ENCODE measurements around the gene ETF1. TPM values are rescaled to one million over a fixed set of nuclear protein-coding genes. Genes with fewer than 3 reads are reported as not detected.

ETF1 gene
- total RNA-seq, 4 donors from 2014 or later, result 71.2 to 99.9 (median 87.7) TPM

- WGBS, result 89% methylated on average over 16 of the region's 16 CpGs
- Histone ChIP-seq H3K27ac (no peak overlapping the region), H3K36me3 (peaks cover 100% of the 10 kb centered on the region), H3K9me3 (no peaks in the 10 kb centered on the region), H3K4me1 (peaks cover 8% of the 10 kb centered on the region), H3K27me3 (no peaks in the 10 kb centered on the region), H3K4me3 (no peak overlapping the region)
- no peak for DNase-seq (ENCODE audit: low spot score in 2 of 2)
- TF ChIP-seq POLR2A (IDR thresholded peaks at IDR 0.05) (no peak), POLR2AphosphoS5 (IDR thresholded peaks at IDR 0.05) (no peak), EP300 (IDR thresholded peaks at IDR 0.05) (no peak), CTCF (IDR thresholded peaks at IDR 0.05) (no peak)
Observed at GRCh38 chr5:138568061-138568824, 25.2 kb upstream of the ETF1 start.

- no peaks in the 10 kb centered on the region for H3K9me3 ChIP-seq
- 85% methylated on average over 3 of the region's 3 CpGs for WGBS
- no peaks in the 10 kb centered on the region for H3K27me3 ChIP-seq
- no peak for DNase-seq (ENCODE audit: low spot score in 2 of 2)
- H3K36me3 ChIP-seq, result peaks cover 100% of the 10 kb centered on the region
- no peaks in the 10 kb centered on the region for H3K4me1 ChIP-seq
- H3K27ac ChIP-seq, result no peak overlapping the region
- TF ChIP-seq EP300 (IDR thresholded peaks at IDR 0.05), result no peak
- no peak for TF ChIP-seq CTCF (IDR thresholded peaks at IDR 0.05)
- no peak for TF ChIP-seq POLR2AphosphoS5 (IDR thresholded peaks at IDR 0.05)
- no peak for TF ChIP-seq POLR2A (IDR thresholded peaks at IDR 0.05)
- no peak overlapping the region for H3K4me3 ChIP-seq
Observed at GRCh38 chr5:138566792-138567191, 23.8 kb upstream of the ETF1 start.

GRCh38 chr5:138565100-138565821 lies 22.2 kb upstream of the ETF1 start:
- 84% methylated on average over 7 of the region's 7 CpGs for WGBS
- no peak for DNase-seq (ENCODE audit: low spot score in 2 of 2)
- no peak overlapping the region for H3K4me3 ChIP-seq
- TF ChIP-seq POLR2AphosphoS5 (IDR thresholded peaks at IDR 0.05), result no peak
- TF ChIP-seq EP300 (IDR thresholded peaks at IDR 0.05), result no peak
- no peak for TF ChIP-seq CTCF (IDR thresholded peaks at IDR 0.05)
- TF ChIP-seq POLR2A (IDR thresholded peaks at IDR 0.05), result no peak
- H3K27me3 ChIP-seq, result no peaks in the 10 kb centered on the region
- H3K9me3 ChIP-seq, result no peaks in the 10 kb centered on the region
- H3K27ac ChIP-seq, result no peak overlapping the region
- H3K36me3 ChIP-seq, result peaks cover 100% of the 10 kb centered on the region
- H3K4me1 ChIP-seq, result peaks cover 7% of the 10 kb centered on the region

- Histone ChIP-seq H3K27me3 (no peaks in the 10 kb centered on the region), H3K36me3 (peaks cover 100% of the 10 kb centered on the region), H3K4me3 (no peak overlapping the region), H3K27ac (no peak overlapping the region), H3K9me3 (no peaks in the 10 kb centered on the region), H3K4me1 (peaks cover 9% of the 10 kb centered on the region)
- DNase-seq (ENCODE audit: low spot score in 2 of 2), result no peak
- TF ChIP-seq POLR2AphosphoS5 (IDR thresholded peaks at IDR 0.05), result no peak
- no peak for TF ChIP-seq CTCF (IDR thresholded peaks at IDR 0.05)
- no peak for TF ChIP-seq POLR2A (IDR thresholded peaks at IDR 0.05)
- TF ChIP-seq EP300 (IDR thresholded peaks at IDR 0.05), result no peak
- 89% methylated on average over 7 of the region's 9 CpGs for WGBS
Observed at GRCh38 chr5:138564242-138564641, 21.2 kb upstream of the ETF1 start.
